ENCODE measurements around the gene RAG1. TPM values are rescaled to one million over a fixed set of nuclear protein-coding genes. Genes with fewer than 3 reads are reported as not detected.

The RAG1 gene
- total and polyA plus RNA-seq, 9 of the 15 experiments (the other 6 are each of a cell fraction or from before 2014, with no cell fraction given): 0.49 to 2.5 (median 1.7) TPM

DNA sequence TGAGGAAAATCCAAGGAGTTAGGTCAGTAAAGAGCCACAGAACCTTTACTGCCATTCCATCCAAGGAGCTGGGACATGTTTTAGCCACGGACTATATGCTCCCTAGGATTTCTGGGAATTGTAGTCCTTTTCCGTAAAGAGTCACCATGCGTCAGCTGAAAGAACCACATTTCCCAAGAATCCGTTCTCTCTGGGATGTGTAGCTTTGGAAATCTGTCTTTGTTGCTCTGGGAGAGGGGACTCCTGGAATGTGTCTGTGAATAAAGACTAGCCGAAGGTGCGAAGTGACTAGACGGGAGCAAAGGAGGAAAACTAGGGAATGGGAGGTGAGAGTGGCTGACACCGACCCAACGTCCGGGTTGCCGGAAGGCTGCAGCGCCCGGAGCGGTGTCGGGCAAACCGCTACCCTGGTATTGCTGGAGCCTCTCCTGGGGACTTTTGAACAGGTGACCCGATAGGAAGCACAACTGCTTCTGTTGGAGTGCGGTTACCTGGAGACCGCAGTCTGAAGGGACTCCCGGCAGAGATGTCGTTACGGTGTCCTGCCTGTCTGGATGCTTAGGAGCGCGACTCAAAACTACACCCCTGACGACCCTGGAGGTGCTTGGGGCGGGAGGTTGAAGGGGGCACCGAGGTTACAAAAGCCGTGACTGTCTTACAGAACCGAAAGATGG lies 26.6 kb downstream of the RAG1 start, which contains the start of gene IFTAP (continued):
- peak; percentile 31 to 51; a peak in 2 of 4 replicates for TF ChIP-seq MAZ (CRISPR knock-in tag; conservative IDR thresholded peaks at IDR 0.05 in 1 of 2, IDR thresholded peaks at IDR 0.05 in 1 of 2)
- TF ChIP-seq EHMT2 (IDR thresholded peaks at IDR 0.05): peak; percentile 88
- 0 out of 2 replicates have a peak, but pooled peaks have one; percentile 26 for TF ChIP-seq HDAC8 (tag; IDR thresholded peaks at IDR 0.05)
- peak; percentile 52; the same call in 1 of the 2 replicates for TF ChIP-seq JUND (IDR thresholded peaks at IDR 0.05; ENCODE audit: borderline replicate concordance, low read depth, low read length)
- TF ChIP-seq JUND (tag; IDR thresholded peaks at IDR 0.05; ENCODE audit: borderline replicate concordance, low read depth, low read length): peak; percentile 29; the same call in 2 of the 3 replicates
- TF ChIP-seq, protein P1, sequence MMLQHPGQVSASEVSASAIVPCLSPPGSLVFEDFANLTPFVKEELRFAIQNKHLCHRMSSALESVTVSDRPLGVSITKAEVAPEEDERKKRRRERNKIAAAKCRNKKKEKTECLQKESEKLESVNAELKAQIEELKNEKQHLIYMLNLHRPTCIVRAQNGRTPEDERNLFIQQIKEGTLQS (IDR thresholded peaks at IDR 0.05): no peak
- TF ChIP-seq, protein P1 (CRISPR knock-in tag; conservative IDR thresholded peaks at IDR 0.05): 0 out of 2 replicates have a peak, but pooled peaks have one; percentile 15
- peak; percentile 71 for TF ChIP-seq CREM (IDR thresholded peaks at IDR 0.05; ENCODE audit: low read depth)
- TF ChIP-seq FOXK1 (CRISPR knock-in tag; IDR thresholded peaks at IDR 0.05; ENCODE audit: borderline replicate concordance): 0 out of 2 replicates have a peak, but pooled peaks have one; percentile 23
- TF ChIP-seq ZNF134 (CRISPR knock-in tag; conservative IDR thresholded peaks at IDR 0.05): 0 out of 2 replicates have a peak, but pooled peaks have one; percentile 39
- peak; percentile 58 for TF ChIP-seq CXXC5 (CRISPR knock-in tag; IDR thresholded peaks at IDR 0.05)
- no peak for TF ChIP-seq ZNF668 (CRISPR knock-in tag; IDR thresholded peaks at IDR 0.05)
- TF ChIP-seq, protein P2, sequence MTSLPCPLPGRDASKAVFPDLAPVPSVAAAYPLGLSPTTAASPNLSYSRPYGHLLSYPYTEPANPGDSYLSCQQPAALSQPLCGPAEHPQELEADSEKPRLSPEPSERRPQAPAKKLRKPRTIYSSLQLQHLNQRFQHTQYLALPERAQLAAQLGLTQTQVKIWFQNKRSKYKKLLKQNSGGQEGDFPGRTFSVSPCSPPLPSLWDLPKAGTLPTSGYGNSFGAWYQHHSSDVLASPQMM (CRISPR knock-in tag; IDR thresholded peaks at IDR 0.05): no peak
- TF ChIP-seq ELF2 (CRISPR knock-in tag; IDR thresholded peaks at IDR 0.05): peak; percentile 58; the same call in 1 of the 2 replicates
- peak; percentile 95 for TF ChIP-seq ZNF644 (tag; IDR thresholded peaks at IDR 0.05; ENCODE audit: low read depth)
- peak; percentile 76 to 96 for TF ChIP-seq CBX3 (IDR thresholded peaks at IDR 0.05; ENCODE audit: borderline replicate concordance in 1 of 2, low read length in 2 of 2)
- TF ChIP-seq TRIM24 (IDR thresholded peaks at IDR 0.05): peak in 1 of 2 experiments; percentile 97; a peak in 2 of 4 replicates
- peak in 1 of 3 experiments; percentile 31 for TF ChIP-seq YY1 (IDR thresholded peaks at IDR 0.05; ENCODE audit: borderline replicate concordance in 1 of 3, control insufficient read depth in 1 of 3, extremely low read depth in 1 of 3, insufficient read depth in 3 of 3, insufficient read length in 1 of 3, insufficient replicate concordance in 2 of 3, low read depth in 1 of 3, low read length in 2 of 3)
- no peak for TF ChIP-seq ZNF431 (CRISPR knock-in tag; IDR thresholded peaks at IDR 0.05)
- peak; percentile 99 for TF ChIP-seq ZEB2 (IDR thresholded peaks at IDR 0.05)
- TF ChIP-seq TEAD4 (IDR thresholded peaks at IDR 0.05; ENCODE audit: low read length): peak; percentile 52; the same call in 1 of the 2 replicates
- TF ChIP-seq TEAD4 (CRISPR knock-in tag; IDR thresholded peaks at IDR 0.05; ENCODE audit: borderline replicate concordance): no peak
- peak; percentile 48; the same call in 1 of the 2 replicates for TF ChIP-seq ZC3H11A (IDR thresholded peaks at IDR 0.05; ENCODE audit: low read depth, low read length)
- no peak for TF ChIP-seq RUNX1 (IDR thresholded peaks at IDR 0.05; ENCODE audit: low read depth)
- no peak for TF ChIP-seq ATF1 (CRISPR knock-in tag; IDR thresholded peaks at IDR 0.05)
- peak; percentile 81 for TF ChIP-seq ATF1 (tag; IDR thresholded peaks at IDR 0.05)
- peak; percentile 71 for TF ChIP-seq RFX1 (IDR thresholded peaks at IDR 0.05)
- TF ChIP-seq RBM14 (IDR thresholded peaks at IDR 0.05; ENCODE audit: borderline replicate concordance, insufficient read depth, low read depth, low read length): no peak
- 0 out of 2 replicates have a peak, but pooled peaks have one; percentile 42 for TF ChIP-seq FOSL1 (tag; conservative IDR thresholded peaks at IDR 0.05)
- no peak for TF ChIP-seq NFRKB (IDR thresholded peaks at IDR 0.05; ENCODE audit: low read depth)

All from K562 (cell line).